Endometrium (tissue), 2 donors: ENCODE data around the gene NT5C3A.

ENCODE experiments used
- FAIRE-seq: peaks from 2 replicates; lab custom pipeline; 2012; peaks lifted over from hg19 to GRCh38; lab: Jason Lieb, UNC
- donor health status: control.
- donor health status: control.

The NT5C3A gene

GRCh38 chr7:33075818-33076518, 13.4 kb upstream of the NT5C3A start:
- FAIRE-seq = no peak

DNA sequence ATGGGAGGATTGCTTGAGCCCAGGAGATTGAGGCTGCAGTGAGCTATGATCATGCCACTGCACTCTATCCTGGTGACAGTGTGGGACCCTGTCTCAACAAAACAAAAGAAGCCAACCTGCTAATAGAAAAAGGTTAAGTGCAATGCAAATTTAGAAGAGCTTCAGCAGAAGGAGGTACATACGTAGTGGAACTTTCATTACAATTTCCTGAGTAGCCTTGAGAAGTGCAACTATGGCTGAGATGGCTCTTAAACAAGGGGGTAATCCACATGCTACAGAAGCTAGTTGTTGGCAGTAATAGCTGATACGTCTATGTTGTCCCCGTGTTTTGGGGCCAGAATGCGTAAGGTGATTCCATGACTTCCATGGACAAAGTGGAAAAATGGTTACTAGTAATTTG, 10.7 kb upstream of the NT5C3A start:
- no peak for FAIRE-seq

GRCh38 chr7:33072471-33072870, 9.9 kb upstream of the NT5C3A start:
- FAIRE-seq = peak; percentile 26

DNA sequence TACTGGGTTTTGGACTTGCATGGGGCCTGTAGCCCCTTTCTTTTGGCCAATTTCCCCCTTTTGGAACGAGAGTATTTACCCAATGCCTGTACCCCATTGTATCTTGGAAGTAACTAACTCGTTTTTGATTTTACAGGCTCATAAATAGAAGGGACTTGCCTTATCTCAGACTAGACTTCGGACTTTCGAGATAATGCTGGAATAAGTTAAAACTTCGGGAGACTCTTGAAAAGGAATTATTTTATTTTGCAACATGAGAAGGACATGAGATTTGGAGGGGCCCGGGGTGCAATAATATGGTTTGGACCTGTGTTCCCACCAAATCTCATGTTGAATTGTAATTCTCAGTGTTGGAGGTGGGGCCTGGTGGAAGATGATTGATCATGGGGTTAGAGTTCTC, 8.3 kb upstream of the NT5C3A start:
- FAIRE-seq = no peak

GRCh38 chr7:33070277-33070676, 7.7 kb upstream of the NT5C3A start:
- no peak for FAIRE-seq

DNA sequence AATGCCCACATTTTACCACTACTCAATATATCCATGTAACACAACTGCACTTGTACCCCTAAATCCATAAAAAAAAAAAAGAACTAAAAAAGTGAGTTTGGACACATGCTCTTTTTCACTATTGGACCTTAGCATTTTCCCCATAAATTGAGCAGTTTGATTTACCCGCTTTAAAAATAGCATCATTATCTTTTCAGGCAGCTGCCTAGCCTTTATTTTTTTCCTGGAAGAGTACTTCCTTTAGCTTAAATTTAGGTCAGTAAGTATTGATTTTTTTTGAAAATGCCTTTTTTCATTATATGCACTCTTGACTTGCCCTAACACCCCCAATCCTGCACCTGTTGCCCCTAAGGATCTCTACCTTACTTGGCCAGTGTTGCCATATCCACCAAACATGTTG, 5.3 kb upstream of the NT5C3A start:
- FAIRE-seq = no peak

GRCh38 chr7:33066771-33067170, 4.2 kb upstream of the NT5C3A start:
- FAIRE-seq = no peak

GRCh38 chr7:33065981-33066380, 3.4 kb upstream of the NT5C3A start:
- no peak for FAIRE-seq

DNA sequence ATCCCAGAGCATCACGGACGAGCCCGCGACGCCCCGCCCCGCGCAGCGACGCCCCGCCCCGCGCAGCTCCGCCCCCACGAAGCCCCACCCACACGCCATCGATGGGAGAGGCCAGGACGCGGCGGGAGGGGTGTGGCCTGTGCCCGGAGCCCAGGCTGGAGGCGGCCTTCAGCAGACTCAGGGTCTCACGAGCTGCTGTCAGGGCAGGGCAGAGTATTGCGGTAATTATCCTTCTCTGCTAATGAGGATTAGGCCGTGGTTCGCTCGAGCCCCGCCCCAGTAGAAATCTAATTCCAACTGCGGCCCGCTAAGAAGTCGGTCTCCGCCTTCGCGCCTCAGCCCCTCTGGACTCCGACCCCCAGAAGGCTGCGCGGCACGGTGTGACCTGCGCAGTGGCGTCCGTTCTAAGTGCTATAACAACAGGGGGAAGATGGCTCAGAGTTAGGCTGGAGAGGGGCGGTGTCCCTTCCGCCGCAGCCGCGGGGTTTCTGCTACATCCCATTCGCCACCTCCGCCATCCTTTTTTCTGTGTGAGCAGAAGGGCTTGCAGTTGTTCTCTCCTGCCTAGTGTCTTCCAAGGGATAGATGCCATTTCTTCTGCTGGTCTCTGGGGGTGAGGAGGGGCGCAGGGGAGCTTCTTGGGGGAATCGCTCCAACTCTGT, 337 bp upstream of the NT5C3A start:
- FAIRE-seq = no peak

GRCh38 chr7:33061282-33061937, 1.2 kb downstream of the NT5C3A start:
- FAIRE-seq = no peak

DNA sequence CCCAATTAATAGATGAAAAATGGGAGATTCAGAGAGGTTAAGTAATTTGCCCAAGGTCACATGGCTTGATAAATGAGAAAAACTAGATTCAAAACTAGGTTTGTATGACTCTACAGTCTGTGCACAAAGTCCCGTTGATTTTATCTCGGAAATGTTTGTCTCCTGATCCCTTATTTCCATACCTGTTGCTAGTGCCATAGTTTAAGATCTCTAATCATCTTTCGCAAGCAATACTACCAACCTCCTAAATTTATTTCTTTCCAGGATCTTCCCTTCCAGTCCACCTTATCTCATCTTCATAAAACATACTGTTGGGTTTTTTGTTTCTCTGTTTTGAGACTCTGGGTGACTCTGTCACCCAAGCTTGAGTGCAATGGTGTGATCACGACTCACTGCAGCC, 2.9 kb downstream of the NT5C3A start:
- no peak for FAIRE-seq

GRCh38 chr7:33055158-33055557, 7.4 kb downstream of the NT5C3A start:
- FAIRE-seq = no peak

DNA sequence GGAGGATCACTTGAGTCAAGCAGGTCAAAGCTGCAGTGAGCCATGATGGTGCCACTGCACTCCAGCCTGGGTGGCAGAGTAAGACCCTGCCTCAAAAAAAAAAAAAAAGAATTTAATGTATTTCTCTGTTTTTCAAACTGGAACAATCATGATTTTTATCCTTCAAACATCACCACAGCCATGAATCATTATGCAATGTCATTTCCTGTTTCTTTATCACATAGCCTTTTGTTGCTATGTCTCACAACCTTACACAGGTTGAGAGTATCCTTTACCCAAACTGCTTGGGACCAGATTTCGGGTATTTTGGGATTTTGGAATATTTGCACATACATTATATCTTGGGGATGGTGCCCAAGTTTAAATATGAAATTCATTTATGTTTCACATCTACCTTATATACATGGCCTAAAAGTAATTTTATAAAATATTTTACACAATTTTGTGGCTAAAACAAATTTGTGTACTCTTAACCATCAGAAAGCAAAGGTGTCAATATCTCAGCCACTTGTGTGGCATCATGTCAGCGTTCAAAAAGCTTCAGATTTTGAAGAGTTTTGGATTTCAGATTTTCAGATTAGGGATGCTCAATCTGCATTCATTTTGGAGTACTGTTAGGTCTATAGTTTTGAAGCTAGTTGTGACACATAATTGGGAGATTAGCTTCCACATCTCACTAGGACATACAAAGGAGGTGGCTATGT, 8.2 kb downstream of the NT5C3A start:
- no peak for FAIRE-seq

DNA sequence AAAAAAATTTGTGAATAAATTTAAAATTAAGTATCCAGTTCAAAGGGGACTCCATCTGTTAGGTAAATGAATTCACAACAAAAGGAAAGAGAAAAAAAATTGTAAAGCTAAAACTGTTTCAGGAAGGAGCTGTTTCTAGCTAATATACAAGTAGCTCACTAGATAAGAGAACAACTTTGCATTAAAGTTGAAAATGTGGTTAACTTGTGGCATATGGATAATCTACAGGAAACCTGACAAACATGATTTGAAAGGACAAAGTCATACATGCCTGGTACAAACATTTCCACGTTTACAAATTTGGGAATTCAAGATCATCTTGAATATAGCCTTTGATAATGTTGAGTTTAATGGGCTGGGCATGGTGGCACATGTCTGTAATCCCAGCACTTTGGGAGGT, 8.9 kb downstream of the NT5C3A start:
- FAIRE-seq = no peak

- FAIRE-seq = no peak
These were observed 11.8 kb downstream of the NT5C3A start for GRCh38 chr7:33050535-33051318.

DNA sequence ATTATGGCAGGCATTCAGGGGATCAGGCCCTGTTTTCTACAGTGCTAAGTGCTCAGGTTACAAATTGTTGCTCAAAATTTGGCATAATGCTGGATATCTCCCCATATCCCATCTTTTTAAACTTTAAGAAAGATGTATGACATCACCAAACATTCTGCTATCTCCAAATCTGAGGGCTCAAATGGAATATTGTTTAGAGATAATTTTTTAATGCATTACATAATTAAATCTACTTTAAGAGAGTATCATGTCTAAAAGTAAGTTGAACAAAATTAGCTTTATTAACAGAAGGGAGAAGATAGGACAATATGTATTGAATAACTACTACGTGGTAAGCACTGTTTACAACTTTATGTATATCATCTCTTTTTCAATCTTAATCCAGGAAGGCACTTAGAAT, 13.9 kb downstream of the NT5C3A start:
- FAIRE-seq = no peak

GRCh38 chr7:33048257-33048656, 14.3 kb downstream of the NT5C3A start:
- no peak for FAIRE-seq

- FAIRE-seq = no peak
These were observed 17.6 kb downstream of the NT5C3A start for GRCh38 chr7:33044986-33045385.

DNA sequence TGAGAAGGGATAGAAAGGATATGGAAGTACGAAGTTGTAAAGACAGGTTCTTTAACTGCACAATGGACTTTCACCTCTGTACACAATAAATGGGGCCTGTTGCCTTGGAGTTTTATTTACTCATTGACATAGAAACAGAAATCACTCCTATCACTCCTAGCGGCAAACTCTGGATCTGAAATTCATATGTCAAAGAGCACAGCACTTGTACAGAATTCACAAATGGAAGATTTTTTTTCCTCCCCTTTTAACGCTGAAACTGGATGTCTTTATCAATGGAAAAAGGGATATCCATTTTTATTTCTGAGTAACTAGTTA, 18.2 kb downstream of the NT5C3A start:
- no peak for FAIRE-seq

DNA sequence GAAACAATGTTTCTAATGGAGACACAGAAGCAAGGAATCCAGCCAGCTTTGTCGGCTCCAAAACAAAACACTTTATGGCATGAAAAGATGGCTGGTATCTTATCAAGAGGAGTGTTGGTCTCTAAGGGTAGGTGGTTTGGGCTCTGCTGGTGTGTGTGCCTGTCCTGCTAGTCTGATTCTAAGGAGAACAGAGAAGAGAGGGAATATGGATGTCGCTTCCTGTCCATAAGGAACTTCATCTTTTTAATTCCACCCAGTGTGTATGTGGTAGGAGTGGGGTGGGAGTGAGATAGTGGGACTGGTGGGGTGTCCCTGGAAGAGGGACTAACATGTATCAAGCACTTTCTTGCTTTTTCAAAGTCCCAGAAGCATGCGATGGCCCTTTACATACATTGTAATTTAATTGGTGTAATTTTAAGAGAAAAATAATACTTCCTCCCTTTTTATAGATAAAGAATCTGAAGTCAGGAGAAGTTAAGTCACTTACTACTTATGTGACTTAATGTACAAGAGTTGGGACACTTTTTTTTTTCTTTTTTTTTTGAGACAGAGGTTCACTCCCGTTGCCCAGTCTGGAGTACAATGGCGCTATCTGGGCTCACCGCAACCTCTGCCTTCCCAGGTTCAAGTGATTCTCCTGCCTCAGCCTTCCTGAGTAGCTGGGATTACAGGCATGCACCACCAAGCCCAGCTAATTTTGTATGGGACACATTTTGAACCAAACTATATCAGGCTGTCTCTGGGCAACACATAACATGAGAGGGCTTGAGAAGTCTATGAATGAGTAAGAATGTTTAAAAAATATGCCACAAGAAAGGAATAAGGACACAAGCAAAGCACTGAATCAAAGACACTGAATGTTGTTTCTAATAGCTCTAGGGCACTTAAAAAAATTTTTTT, 18.8 kb downstream of the NT5C3A start:
- FAIRE-seq = no peak
